SH-SY5Y (cell line): ENCODE data around the gene DPH6.

Experiments
- GATA2 ChIP-seq: IDR thresholded peaks from 2 replicates; pipeline ENCODE4 v1.6.1; 2011; ENCODE audit warnings: mild to moderate bottlenecking, low read depth, low read length
- GATA3 ChIP-seq: IDR thresholded peaks from 2 replicates; pipeline ENCODE4 v1.6.1; 2011; ENCODE audit warnings: low read depth, mild to moderate bottlenecking, low read length, moderate library complexity

DNA sequence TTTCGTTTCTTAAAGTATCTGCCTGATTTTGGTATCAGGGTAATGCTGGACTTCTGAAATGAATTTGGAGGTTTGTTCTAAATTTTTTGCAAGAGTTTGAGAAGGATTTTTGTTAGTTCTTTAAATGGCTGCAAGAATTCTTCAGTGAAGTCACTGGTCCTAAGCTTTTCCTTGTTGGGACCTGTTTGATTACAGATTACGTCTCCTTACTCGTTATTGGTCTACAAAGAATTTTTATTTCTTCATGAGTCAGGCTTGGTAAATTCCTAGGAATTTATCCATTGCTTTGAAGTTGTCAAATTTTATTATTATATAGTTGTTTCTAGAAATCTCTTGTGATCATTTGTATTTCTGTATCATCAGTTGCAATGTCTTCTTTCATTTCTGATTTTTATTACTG lies 196.0 kb downstream of the DPH6 start:
- TF ChIP-seq GATA2 (no peak), GATA3 (no peak)
